ENCODE measurements around the gene PHF19. TPM values are rescaled to one million over a fixed set of nuclear protein-coding genes. Genes with fewer than 3 reads are reported as not detected.
A peak's percentile ranks its signal among the peaks of the same experiment; 100 is the strongest.

Gene PHF19
- total RNA-seq, 1 donor from 2014 or later = 55.3 TPM

- intact Hi-C loops (cut with micrococcal nuclease) = no loop called here
- no peaks in the 10 kb centered on the region for H3K36me3 Mint-ChIP-seq (ENCODE audit: low read depth)
- peaks cover 56% of the 10 kb centered on the region for H3K4me1 Mint-ChIP-seq
- no peak for ATAC-seq (ENCODE audit: low read depth)
- ChIA-PET CTCF (interaction anchor here (0.9 to 2.0 kb wide), 4 partner anchors 11 to 40 kb away, joined by 3 to 7 read pairs (median 4); no protein-coding TSS in a partner anchor), POLR2A (interaction anchor here (1.0 to 12.1 kb wide), 11 partner anchors 10 to 310 kb away, joined by 3 to 179 read pairs (median 9); partner anchors contain the start of genes FBXW2, PHF19, RAB14 and TRAF1)
- no peaks in the 10 kb centered on the region for H3K9me3 Mint-ChIP-seq
- no peak overlapping the region for H3K4me3 Mint-ChIP-seq
- H3K27ac Mint-ChIP-seq = peak overlapping the region; percentile 90
- TF ChIP-seq CTCF (IDR thresholded peaks at IDR 0.05) = no peak
- DNase-seq = no peak
- no peaks in the 10 kb centered on the region for H3K27me3 Mint-ChIP-seq
Measured at GRCh38 chr9:120891245-120891883, 14.4 kb upstream of the PHF19 start.

GRCh38 chr9:120890320-120891244, 13.6 kb upstream of the PHF19 start:
- intact Hi-C loops (cut with micrococcal nuclease) = no loop called here
- POLR2A ChIA-PET = interaction anchor here (0.7 to 12.1 kb wide), 11 partner anchors 10 to 145 kb away, joined by 3 to 179 read pairs (median 5); partner anchors contain the start of genes FBXW2, PHF19 and TRAF1
- no peaks in the 10 kb centered on the region for H3K27me3 Mint-ChIP-seq
- no peaks in the 10 kb centered on the region for H3K9me3 Mint-ChIP-seq
- H3K27ac Mint-ChIP-seq = peak overlapping the region; percentile 90
- H3K36me3 Mint-ChIP-seq (ENCODE audit: low read depth) = no peaks in the 10 kb centered on the region
- TF ChIP-seq CTCF (IDR thresholded peaks at IDR 0.05) = no peak
- H3K4me1 Mint-ChIP-seq = peaks cover 62% of the 10 kb centered on the region
- ATAC-seq (ENCODE audit: low read depth) (no peak), DNase-seq (no peak)
- CTCF ChIA-PET = interaction anchor here (0.9 to 1.4 kb wide), 5 partner anchors 10 to 46 kb away, joined by 3 to 6 read pairs (median 4); partner anchors contain the start of gene PHF19
- no peak overlapping the region for H3K4me3 Mint-ChIP-seq

- Mint-ChIP-seq H3K4me1 (peaks cover 62% of the 10 kb centered on the region), H3K4me3 (no peak overlapping the region), H3K9me3 (no peaks in the 10 kb centered on the region), H3K27me3 (no peaks in the 10 kb centered on the region), H3K27ac (peak overlapping the region; percentile 24), H3K36me3 (ENCODE audit: low read depth) (no peaks in the 10 kb centered on the region)
- no peak for TF ChIP-seq CTCF (IDR thresholded peaks at IDR 0.05)
- ChIA-PET CTCF (interaction anchor here (1.0 to 1.4 kb wide), 4 partner anchors 10 to 47 kb away, joined by 3 to 6 read pairs (median 4); partner anchors contain the start of gene PHF19), POLR2A (interaction anchor here (0.7 to 12.1 kb wide), 9 partner anchors 9 to 146 kb away, joined by 3 to 179 read pairs (median 6); partner anchors contain the start of genes FBXW2, PHF19 and TRAF1)
- no peak for ATAC-seq (ENCODE audit: low read depth)
- DNase-seq = no peak
- intact Hi-C loops (cut with micrococcal nuclease) = no loop called here
Measured at GRCh38 chr9:120889606-120890271, 12.8 kb upstream of the PHF19 start.

GRCh38 chr9:120888626-120889025, 11.6 kb upstream of the PHF19 start:
- POLR2A ChIA-PET = interaction anchor here (0.7 to 12.1 kb wide), 4 partner anchors 15 to 43 kb away, joined by 4 to 179 read pairs (median 88); partner anchors contain the start of gene TRAF1
- Mint-ChIP-seq H3K36me3 (ENCODE audit: low read depth) (no peaks in the 10 kb centered on the region), H3K4me1 (peaks cover 56% of the 10 kb centered on the region), H3K9me3 (no peaks in the 10 kb centered on the region), H3K27ac (no peak overlapping the region), H3K27me3 (peaks cover 1% of the 10 kb centered on the region), H3K4me3 (no peak overlapping the region)
- CTCF ChIA-PET = interaction anchor here (1.3 kb wide), 1 partner anchor 48 kb away, joined by 4 read pairs; no protein-coding TSS in a partner anchor
- no peak for TF ChIP-seq CTCF (IDR thresholded peaks at IDR 0.05)
- no peak for ATAC-seq (ENCODE audit: low read depth)
- DNase-seq = no peak
- intact Hi-C loops (cut with micrococcal nuclease) = no loop called here

All from activated B cell treated with CpG ODN at 0.5 μM for 24 hours (primary cell).